Activated CD4-positive, alpha-beta T cell treated with anti-CD3 and anti-CD28 coated beads for 24 hours (primary cell): ENCODE results near the gene MCM8.

Experiments
- DNase-seq, 2 donors: peaks; one replicate each; pipeline ENCODE4 v3.0.0-alpha.2; 2020; ENCODE audit warnings: low read depth in 2 of 2

The MCM8 gene

DNA sequence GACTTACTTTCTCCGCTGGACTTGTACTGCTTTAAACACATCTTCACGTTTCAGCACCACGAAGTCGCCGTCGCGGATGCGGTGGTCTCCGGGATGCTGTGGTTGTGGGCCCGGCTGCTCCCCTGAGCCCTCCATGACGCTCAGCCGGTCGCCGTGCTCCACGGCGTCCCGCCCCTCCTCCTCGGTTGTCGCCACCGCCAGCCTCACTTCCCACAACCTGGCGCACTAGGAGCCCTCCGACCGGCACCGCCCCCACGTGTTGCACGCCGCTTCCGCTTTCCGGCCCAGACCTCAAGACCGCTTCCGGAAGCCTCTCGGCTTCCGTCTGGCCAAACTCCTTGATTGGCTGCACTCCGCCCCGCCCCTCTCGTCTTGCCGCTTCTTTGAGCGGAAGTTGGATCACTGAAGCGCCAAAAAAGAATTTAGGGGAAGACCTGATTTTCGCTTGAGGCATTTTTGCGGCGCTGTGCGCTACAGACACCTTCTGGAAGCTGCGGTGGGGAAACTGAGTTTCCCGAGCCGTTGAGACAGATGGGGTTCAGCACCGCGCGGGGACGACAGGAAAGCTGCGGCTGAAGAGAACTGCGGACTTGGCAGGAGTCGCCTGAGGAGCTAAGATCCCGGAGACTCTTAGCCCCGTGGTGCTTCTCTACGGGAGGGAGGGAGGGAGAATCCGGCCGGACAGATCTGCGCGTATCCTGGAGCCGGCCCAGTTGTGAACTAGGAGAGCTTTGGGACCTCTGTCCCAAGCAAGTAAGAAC lies at the start of gene MCM8, which contains the start of gene TRMT6:
Gene MCM8 (plus strand): TSS at position 382 of the 761 bp plus-strand sequence. CDS start 1,364 bp downstream, outside the sequence.
Gene TRMT6 (minus strand): TSS at position 263 of the 761 bp plus-strand sequence. CDS start 128 bp downstream, at position 135.
- DNase-seq, result peak; percentile 95 to 97

DNA sequence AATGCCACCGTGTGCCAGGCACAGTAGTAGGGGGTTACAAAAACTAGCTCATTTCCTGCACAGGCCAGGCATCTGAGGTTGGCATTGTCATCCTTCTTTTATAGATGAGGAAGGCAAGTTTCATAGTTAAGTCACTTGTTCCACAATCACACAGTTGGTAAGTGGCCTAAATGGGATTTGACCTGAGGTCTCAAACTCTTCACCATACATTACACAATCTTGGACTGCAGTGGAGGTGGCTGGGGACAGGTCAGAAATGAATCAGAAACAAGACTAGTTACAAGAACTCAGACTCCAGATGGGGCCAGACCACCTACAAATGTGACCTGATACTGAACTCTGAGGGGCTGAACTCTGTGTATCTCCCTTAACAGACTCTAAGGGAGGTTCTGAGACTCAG lies 49.5 kb upstream of the MCM8 start:
- DNase-seq, result no peak

DNA sequence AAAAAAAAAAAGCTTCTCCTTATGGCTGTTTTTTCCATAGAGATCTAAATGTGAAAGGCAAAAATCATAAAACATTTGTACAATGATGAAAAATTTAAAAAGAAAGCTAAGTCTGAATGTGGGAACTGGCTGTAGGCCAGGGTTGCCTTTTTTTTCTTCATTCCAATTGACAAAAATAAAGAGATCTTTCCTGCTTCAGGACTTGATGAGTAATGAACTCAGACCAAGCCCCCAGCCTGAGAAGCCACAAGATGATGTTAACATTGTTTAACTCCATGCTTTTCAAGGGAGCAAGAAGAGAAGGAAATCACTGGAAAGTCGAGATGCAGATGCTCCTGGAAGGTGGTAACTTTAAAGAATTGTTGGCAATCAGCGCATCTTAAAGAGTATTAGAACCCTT lies 41.5 kb upstream of the MCM8 start:
- no peak for DNase-seq

DNA sequence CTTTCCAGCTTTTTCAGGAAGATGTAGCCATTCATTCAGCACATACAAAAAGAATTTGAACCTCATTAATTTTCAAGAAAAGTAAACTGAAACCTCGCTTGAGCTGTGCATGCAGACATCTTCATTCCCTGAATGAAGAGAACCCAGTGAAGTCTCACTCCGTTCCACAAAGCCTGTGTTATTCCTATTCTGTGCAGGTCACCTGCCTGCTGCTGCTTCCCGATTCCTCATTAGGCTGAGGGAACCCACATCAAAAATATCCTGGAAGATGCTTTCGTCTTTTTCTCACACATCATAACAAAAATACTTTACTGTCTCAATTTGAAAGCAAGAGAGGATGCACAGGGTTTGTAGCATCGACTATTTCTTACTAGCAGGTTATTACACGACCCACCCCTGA lies 40.3 kb upstream of the MCM8 start:
- no peak for DNase-seq

GRCh38 chr20:5913166-5913565 lies 37.3 kb upstream of the MCM8 start:
- no peak for DNase-seq

- no peak for DNase-seq
Observed at GRCh38 chr20:5914859-5915258, 35.6 kb upstream of the MCM8 start.

DNA sequence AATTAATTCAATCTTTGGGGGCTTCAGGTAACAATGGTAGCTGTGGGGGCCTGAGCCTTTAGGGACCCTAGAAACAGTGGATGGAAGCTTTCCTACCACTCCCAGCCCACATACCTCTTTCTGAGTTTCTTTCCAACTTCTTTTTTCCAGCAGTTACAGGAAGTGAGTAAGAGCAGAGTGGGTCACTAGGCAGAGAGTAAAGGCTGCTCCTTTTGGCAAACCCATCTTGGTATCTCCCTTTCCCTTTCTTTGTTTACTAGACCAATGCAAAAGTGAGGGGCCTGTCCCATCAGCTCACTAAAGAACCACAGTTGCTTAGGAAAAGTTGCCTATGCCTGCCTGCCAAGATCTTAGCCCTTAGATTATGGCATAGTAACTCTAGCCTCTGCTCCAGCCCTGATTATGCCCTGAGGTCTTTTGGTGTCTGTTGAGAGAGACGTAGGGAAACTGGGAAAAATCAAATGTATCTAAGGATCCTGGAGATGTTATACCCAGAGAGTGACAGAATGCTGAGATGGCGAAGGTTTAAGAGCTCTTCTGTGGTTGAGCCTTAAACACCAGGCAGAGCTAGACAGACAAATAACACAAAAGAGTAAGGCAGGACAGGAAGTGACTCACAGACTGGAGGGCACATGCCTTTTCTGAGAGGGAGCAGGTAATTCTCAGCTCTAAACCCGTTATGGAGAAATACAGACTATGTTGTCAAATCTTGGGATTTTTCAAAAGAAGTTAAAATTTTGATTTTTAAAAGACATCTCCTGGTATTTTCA lies 31.4 kb upstream of the MCM8 start:
- no peak for DNase-seq

DNA sequence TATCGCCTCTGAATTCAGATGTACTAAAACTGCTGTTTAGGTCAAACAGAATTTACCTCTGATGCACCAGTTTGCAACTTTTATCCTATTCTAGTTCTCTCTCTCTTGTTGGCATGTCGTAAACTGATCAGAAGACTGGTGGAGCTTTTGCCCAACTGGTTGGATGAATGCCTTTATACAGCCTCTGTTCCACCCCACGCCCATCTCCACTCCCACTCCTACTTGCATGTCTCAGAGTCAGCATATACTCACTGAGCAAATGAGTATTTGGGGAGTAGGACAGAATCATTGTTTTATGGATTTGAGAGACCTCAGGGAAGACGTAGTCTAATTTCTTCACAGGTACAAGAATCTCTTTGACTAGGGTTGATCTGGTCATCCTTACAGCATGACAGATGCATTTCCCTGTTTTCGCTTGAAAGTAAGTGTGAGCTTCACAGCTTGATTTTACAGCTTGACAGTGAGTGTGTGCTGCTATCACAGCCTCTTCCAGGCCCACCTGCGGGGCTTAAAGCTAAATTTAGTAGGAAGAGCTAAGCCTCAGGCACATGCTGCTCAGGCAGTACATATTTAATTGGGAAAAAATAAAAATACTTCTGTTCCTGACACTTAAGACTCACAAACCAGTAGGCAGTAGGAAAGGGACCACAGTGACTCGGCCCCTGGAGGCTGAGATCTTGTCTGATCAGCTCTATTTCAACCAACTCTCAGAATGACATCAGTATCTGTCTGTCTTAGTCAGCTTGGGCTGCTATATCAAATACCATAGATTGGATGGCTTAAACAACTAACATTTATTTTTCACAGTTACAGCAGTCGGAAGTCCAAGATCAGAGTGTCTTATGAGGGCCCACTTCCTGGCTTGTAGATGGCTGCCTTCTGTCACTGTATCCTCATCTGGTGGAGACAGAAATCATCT lies 30.6 kb upstream of the MCM8 start:
- DNase-seq, result no peak

DNA sequence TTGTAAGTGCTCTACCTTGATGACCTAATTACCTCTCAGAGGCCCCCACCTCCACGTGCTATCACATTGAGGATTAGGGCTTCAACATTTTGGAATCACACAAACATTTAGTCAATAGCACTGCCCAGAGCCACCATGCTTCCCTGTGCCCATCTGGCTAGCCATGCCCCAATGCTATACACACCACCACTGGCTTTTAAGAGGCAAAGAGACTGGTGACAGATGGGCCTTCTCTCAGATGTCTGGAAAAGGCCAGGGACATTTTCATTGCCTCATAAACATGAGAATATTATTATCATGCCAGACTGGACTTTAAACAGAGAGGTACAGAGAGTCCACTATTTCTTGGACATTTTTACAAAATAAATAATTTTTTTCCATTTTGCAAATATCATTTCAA lies 29.9 kb upstream of the MCM8 start:
- no peak for DNase-seq

- no peak for DNase-seq
Observed at GRCh38 chr20:5923493-5923892, 27.0 kb upstream of the MCM8 start.

DNA sequence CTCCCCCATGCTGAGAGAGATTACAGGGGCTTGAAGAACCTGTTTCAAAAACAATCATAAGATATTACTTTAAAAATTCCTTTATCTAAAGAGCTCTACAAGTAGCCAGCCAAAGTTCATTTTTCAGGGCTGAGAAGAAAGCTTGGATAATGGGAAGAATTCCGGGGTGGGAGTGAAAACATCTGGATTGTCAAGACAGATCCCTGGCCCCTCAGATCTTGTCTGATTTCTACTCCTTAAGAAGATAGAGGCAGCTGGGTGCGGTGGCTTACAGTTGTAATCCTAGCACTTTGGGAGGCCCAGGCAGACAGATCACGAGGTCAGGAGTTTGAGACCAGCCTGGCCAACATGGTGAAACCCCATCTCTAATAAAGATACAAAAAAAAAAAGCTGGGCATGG lies 24.9 kb upstream of the MCM8 start:
- no peak for DNase-seq

DNA sequence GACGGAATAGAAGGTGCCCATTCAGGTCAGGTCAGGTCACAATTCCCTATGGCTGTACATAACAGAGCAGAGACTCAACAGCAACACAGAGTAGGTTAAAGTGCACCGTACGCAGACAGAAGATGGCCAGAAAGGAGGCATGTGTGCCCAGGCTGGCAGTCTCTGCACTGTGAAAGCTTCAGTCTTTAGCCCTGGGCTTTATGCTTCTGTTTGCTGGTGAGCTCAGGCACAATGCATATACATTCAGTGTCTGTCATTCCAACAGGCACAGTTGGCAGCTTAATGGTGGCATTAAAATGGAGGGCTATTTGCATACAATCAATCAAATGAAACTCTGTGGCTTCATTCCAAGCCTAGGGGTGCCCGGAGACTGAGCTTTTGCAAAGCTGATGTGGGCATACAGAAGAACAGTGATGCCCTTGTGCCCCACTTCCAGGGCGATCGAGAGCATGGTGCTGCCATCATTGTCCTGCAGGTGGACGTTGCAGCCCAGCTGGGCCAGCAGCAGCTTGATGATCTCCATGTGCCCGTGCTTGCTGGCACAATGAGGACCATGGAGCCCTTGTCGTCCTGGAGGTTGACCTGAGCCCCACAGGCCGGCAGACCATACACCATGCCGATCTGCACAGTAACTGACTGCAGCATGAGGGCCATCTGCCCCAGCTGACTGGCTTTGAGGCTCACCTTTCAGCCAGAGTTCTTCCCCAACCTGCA lies 22.5 kb upstream of the MCM8 start:
- DNase-seq, result no peak

GRCh38 chr20:5928836-5929715 lies 21.4 kb upstream of the MCM8 start:
- DNase-seq, result no peak

DNA sequence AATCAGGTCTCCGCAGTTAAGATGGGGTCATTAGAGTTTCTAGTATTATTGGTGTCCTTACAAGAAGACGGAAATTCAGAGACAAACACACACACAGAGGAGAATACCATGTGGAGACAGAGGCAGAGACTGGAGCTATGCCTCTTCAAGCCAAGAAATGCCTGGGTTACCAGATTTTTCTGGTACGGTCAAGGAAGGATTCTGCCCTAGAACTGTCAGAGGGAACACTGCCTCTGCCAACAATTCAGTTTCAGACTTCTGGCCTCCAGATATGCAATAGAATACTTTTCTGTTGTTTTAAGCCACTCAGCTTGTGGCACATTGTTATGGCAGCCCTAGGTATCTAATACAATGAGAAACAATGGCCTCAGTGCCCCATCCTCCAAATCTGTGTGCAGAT lies 19.0 kb upstream of the MCM8 start:
- no peak for DNase-seq

DNA sequence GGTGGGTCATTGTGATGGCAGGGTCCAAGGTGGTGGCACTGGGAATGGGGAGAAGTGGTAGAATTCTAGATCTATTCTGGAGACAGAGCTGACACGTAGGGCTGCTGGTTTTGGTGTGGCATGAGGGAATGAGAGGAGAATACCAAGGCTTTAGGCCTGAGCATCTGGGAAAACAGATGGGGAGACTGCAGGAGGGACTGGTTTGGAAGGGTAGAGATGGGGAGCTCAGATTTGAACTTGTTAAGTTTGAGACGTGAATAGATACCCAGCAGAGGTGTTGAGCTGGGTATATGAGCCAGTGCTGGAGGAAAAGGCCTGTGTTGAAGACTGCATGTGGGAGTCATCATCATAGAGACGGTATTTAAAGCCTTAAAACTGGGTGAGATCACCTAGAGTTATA lies 17.7 kb upstream of the MCM8 start:
- DNase-seq, result no peak

GRCh38 chr20:5933802-5934436 lies 16.5 kb upstream of the MCM8 start:
- no peak for DNase-seq

GRCh38 chr20:5935384-5935783 lies 15.1 kb upstream of the MCM8 start:
- no peak for DNase-seq

DNA sequence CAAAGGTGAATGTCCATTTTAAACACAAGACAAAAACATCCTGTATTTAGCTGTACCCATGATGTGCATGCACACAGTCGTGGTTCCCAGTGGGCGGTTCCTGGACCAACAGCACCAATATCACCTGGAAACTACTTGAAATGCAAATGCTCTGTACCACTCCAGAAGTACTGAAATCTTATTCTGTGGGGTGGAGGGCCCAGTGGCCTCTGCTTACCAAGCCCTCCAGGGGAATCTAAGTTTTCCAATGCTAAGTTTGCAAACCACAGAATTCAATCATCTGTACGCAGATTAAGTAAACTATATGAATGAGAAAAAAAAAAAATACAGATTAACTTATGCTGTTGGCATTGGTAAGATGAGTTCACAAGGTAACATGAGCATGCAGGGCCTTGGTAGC lies 14.2 kb upstream of the MCM8 start:
- DNase-seq, result no peak

DNA sequence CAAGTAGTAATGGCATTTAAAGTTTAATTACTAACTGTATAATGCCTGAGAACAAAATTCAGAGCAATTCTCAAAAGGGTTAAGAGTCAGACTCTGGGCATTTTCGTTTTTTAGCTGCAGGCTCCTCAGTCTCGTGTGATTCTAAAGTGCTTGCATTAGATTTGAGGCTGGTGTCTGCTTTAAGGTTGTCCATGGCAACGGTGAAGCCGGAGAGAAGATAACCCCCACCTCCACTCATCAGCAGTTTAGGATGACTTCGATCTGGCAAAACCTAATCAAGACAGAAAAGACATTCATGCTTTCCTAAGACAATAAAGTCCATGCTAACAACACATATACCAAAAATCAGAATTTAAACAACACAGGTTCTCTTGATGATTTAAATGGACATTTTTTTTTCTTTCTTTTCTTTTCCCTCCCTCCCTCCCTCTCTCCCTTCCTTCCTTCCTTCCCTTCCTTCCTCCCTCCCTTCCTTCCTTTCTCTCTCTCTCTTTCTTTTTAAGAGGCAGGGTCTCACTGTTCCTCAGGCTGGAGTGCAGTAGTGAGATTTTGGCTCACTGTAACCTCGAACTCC lies 11.9 kb upstream of the MCM8 start:
- DNase-seq, result no peak

- DNase-seq, result no peak
Observed at GRCh38 chr20:5945963-5946362, 4.5 kb upstream of the MCM8 start.
